Measurements from ENCODE around the gene CENPU. TPM values are rescaled to one million over a fixed set of nuclear protein-coding genes. Genes with fewer than 3 reads are reported as not detected.

CENPU gene
- total RNA-seq, 4 donors from 2014 or later = 5.4 to 29.8 (median 9.4) TPM

DNA sequence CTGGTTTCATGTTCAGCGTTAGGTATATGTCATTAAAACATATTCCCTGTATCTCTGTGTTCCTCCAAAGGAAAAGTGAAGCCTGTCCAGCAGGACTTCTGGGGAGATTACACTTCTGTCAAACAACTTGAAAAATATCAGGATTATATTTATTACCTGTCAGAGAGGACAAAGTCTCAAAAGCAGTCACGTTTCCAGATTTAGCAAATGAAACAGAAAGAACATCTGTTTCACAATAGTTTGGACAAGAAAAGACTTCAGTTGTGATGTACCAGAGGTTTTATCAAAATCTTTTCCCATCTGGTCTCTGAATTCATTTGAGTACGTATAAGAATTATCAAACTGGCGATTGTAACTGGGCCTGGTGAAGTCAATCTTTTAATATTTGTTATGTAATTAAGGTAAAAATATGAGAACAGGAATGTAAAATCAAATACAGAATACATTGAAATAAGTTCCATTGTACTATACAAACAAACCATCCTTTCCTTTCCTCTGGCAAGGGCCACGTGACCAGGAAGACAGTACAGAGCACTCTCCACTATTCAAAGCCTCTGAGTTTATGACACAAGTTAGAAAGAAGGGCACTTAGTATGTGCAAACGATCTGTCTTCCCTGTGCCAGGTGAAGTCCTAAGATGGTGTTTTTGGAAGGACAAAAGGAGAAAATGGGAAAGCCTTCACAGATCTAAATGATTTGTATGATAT, 87.8 kb downstream of the CENPU start:
- Histone ChIP-seq H3K4me3 (no peak overlapping the region), H3K36me3 (peaks cover 8% of the 10 kb centered on the region), H3K9me3 (no peaks in the 10 kb centered on the region), H3K4me1 (peaks cover 45% of the 10 kb centered on the region), H3K27ac (no peak overlapping the region), H3K27me3 (no peaks in the 10 kb centered on the region)
- no peak for DNase-seq (ENCODE audit: low spot score in 2 of 2)
- TF ChIP-seq, protein P1, sequence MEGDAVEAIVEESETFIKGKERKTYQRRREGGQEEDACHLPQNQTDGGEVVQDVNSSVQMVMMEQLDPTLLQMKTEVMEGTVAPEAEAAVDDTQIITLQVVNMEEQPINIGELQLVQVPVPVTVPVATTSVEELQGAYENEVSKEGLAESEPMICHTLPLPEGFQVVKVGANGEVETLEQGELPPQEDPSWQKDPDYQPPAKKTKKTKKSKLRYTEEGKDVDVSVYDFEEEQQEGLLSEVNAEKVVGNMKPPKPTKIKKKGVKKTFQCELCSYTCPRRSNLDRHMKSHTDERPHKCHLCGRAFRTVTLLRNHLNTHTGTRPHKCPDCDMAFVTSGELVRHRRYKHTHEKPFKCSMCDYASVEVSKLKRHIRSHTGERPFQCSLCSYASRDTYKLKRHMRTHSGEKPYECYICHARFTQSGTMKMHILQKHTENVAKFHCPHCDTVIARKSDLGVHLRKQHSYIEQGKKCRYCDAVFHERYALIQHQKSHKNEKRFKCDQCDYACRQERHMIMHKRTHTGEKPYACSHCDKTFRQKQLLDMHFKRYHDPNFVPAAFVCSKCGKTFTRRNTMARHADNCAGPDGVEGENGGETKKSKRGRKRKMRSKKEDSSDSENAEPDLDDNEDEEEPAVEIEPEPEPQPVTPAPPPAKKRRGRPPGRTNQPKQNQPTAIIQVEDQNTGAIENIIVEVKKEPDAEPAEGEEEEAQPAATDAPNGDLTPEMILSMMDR (IDR thresholded peaks at IDR 0.05) = no peak
- TF ChIP-seq POLR2AphosphoS5 (IDR thresholded peaks at IDR 0.05) (no peak), POLR2A (IDR thresholded peaks at IDR 0.05) (no peak), EP300 (IDR thresholded peaks at IDR 0.05) (no peak)
- 60% methylated on average over 6 of the region's 6 CpGs for WGBS

DNA sequence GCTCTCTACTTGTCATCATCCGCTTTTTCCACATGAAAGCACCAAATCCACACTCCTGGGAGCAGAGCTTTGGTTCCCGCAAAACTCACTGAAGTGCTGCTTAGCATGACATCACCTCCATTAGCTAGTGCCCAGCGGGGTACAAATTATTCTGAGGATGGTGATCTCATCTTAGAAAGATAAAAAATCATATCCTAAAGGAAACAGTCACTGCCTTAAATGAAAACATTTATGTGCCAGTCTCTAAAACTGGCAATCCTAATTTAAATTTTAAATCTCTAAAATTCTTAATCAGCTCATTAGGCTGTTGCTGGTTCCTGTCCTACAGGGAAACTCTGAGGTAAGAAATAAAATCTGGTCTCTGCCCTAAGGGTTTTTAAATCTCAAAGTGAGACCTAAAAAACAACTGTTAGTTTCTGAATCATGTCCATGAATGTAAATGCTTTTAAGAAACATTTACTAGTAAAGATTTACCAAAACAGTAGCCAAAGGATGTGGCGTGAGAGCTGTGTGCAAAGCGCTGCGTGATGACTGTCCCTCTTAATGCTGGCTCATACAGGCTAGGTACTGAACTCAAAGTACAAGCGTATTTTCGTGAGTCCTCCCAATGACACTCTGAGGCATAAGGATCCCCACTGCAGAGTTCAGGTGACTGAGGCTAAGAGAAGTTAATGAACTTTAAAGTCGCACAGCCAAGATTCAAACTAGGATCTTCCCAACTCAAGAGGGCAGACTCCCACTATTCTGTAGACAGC, 89.2 kb downstream of the CENPU start:
- Histone ChIP-seq H3K27me3 (no peaks in the 10 kb centered on the region), H3K4me3 (no peak overlapping the region), H3K4me1 (peaks cover 36% of the 10 kb centered on the region), H3K27ac (no peak overlapping the region), H3K9me3 (no peaks in the 10 kb centered on the region), H3K36me3 (peaks cover 8% of the 10 kb centered on the region)
- TF ChIP-seq EP300 (IDR thresholded peaks at IDR 0.05) (no peak), POLR2A (IDR thresholded peaks at IDR 0.05) (no peak), POLR2AphosphoS5 (IDR thresholded peaks at IDR 0.05) (no peak)
- TF ChIP-seq, protein P1 (IDR thresholded peaks at IDR 0.05) = no peak
- 77% methylated on average over 9 of the region's 9 CpGs for WGBS
- no peak for DNase-seq (ENCODE audit: low spot score in 2 of 2)

Other genes starting within 250 kb of the CENPU start
- 10 to 100 TPM; 13.4 to 16.6 (median 15.0) TPM for gene CASP3, start 84.6 kb downstream of the CENPU start, total RNA-seq
- 10 to 100 TPM in 3 of 4 donors, 1 to 10 TPM in 1; 6.8 to 28.9 (median 15.2) TPM for gene PRIMPOL, start 84.4 kb downstream of the CENPU start, total RNA-seq
- gene ACSL1, start 91.9 kb upstream of the CENPU start, total RNA-seq = 100 to 1,000 TPM; 236 to 420 (median 277) TPM

Measured in suprapubic skin (tissue), 4 donors.